GM12801 (cell line): ENCODE data around the gene MSX1.

Experiments used
- TF ChIP-seq, protein P1 (sequence below): IDR thresholded peaks from one replicate; pipeline ENCODE4 v1.5.1; 2011; ENCODE audit warnings: control low read depth; ENCODE audit not compliant: insufficient read length; ENCODE audit errors: extremely low read depth

The MSX1 gene

DNA sequence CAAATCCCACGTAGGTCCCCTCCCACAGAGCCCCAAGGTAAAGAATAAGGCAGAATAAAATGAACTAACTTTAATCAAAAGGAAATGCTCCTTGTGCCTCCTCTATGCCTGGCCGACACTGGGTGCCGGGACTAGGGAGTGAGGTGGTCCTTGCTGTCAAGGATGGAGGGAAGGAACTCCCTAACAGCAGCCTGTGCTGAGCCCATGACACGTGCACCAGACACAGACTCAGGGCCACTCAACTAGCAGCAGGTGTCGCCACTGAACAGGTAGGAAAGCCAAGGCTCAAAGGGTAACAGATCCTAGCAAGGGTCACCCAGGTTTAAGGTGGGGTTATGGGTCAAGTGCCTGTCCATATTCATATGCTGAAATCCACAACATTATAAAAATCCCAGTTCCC lies 29.2 kb downstream of the MSX1 start:
- TF ChIP-seq, protein P1, sequence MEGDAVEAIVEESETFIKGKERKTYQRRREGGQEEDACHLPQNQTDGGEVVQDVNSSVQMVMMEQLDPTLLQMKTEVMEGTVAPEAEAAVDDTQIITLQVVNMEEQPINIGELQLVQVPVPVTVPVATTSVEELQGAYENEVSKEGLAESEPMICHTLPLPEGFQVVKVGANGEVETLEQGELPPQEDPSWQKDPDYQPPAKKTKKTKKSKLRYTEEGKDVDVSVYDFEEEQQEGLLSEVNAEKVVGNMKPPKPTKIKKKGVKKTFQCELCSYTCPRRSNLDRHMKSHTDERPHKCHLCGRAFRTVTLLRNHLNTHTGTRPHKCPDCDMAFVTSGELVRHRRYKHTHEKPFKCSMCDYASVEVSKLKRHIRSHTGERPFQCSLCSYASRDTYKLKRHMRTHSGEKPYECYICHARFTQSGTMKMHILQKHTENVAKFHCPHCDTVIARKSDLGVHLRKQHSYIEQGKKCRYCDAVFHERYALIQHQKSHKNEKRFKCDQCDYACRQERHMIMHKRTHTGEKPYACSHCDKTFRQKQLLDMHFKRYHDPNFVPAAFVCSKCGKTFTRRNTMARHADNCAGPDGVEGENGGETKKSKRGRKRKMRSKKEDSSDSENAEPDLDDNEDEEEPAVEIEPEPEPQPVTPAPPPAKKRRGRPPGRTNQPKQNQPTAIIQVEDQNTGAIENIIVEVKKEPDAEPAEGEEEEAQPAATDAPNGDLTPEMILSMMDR, result no peak

DNA sequence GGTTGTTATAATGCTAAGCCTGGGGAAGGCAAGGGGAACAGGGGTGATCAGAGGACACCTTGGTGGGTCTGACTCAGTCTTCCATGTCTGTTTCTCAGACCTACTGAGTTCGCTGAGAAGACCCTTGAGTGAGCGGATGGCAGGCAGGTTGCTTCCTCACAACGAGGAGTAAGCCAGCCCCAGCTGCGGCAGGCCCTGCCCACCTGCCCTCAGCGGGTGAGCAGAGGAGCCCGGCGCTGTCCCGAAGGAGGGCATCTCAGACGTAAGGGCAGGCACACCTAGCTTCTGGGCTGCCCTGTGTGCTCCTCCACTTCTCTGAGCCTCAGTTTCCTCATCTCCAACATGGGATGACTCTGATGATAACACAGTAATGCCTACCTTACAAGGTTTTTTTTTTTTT lies 30.3 kb downstream of the MSX1 start:
- TF ChIP-seq, protein P1, result no peak

DNA sequence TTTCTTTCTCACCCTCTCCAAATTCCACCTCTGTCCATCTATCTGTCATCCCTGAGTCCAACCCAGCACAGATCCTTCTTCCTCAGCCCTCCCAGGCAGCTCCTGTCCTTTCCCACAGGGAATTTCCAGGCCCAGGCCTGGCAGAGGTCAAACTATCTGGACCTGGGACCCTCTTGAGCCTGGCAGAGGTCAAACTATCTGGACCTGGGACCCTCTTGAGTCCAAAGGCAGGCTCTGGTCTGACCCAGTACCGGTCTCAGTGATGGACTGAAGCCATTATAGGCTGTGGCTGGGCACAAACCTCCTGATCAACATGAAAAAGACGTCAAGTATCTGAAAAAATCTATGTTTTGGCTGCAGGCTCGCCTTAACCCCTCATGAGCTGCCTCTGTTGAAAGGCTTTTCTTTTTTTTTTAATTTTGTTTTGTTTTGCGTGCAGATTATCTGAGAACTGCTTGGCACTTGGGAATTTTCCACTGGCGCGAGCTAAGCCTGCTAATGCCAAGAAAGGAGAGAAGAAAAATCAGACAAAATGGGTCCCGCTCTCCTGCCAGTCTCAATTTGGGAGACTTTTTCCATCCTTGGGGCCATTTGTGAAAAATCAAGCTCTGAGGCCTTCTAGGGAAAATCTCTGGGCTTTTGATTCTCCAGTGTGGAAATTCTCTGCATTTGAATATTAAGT lies 31.2 kb downstream of the MSX1 start:
- TF ChIP-seq, protein P1, result no peak

DNA sequence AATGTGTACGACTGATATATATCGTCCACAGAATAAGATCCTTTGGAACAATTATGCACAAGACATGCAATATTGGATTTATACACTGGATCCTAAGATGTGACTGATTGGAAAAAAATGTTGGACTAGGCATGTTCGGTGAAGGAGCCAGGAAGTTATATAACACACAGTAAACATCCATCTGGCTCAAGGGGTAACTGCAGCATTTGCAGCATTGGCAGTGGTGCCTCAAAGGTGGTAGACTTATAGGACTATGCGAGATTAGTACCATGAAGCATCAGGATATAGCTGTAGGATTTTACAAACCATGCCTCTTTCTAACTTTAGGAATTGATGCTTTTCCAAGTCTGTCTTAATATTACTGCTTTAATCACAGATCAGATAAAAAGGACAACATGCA lies 34.3 kb downstream of the MSX1 start:
- TF ChIP-seq, protein P1, result no peak

DNA sequence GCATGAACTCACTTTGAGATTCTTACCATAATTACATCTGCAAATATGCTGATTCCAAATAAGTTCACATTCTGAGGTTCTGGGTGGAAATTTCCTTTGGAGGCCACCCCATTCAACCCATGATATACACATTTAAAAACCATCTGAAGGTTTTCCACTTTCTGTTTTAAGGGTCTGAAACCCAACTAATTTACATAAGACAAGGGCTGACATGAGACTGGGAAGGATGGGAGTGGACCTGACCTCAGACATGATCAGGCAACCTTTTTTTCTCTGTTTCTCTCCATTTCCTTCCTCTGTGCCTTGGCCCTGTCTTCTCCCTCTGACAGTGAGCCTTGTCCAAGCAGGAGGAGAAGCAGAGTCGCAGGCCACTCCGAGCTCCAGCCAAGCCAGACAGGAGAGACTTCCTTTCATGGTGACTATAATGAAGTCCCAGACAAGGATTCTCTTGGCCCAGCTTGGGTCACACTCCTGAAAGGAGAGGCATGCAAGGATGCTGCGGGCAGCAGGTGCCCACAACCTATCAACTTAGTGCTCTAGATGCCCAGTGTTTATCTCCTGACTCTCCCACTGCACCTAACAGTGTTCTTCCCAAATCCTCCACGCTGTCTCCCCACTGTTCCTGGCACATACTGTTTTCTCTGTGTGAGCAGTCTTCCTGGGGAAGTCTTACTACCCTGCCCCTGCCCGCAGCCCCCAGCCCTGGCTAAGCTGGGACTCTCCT lies 39.9 kb downstream of the MSX1 start:
- TF ChIP-seq, protein P1, result no peak

DNA sequence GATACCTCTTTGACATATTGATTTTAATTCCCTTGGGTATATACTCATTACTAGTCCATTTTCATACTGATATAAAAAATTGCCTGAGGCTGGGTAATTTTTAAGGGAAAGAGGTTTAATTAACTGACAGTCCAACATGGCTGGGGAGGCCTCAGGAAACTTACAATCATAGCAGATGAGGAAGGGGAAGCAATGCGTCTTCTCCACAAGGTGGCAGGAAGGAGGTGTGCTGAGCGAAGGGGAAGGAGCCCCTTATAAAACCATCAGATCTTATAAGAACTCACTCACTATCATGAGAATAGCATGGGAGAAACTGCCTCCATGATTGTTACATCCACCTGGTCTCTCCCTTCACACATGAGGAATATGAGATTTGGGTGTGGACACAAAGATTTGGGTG lies 42.4 kb downstream of the MSX1 start:
- TF ChIP-seq, protein P1, result no peak

DNA sequence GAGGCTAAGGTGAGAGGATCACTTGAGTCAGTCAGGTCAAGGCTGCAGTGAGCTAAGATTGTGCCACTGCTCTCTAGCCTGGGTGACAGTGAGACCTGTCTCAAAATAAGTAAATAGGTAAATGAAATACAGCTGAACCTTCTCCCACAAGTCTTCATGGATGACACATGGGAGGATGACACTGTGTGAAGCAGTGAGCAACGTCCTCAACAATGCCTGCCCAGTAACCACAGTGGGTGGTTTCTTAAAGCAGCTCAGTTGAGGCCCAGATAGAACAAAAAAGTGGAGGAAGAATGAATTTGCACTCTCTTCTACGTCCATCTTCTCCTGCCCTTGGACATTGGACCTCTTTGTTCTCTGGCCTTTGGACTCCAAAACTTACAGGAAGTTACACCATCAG lies 52.7 kb downstream of the MSX1 start:
- TF ChIP-seq, protein P1, result no peak
